Kidney epithelial cell (primary cell): Measurements from ENCODE around the gene FBLN2. TPM values are rescaled to one million over a fixed set of nuclear protein-coding genes. Genes with fewer than 3 reads are reported as not detected.

ENCODE experiments used
- DNase-seq: peaks from one replicate; pipeline ENCODE4 v3.0.0-alpha.2; 2010; ENCODE audit warnings: low read depth
- H3K27me3 ChIP-seq: 2 replicates; pipeline ENCODE4 v1.6.0; 2011; ENCODE audit warnings: low read length; ENCODE audit not compliant: control insufficient read depth, insufficient read depth
- H3K36me3 ChIP-seq: 2 replicates; pipeline ENCODE4 v1.5.1; 2011; ENCODE audit warnings: low read length; ENCODE audit not compliant: control insufficient read depth, insufficient read depth
- H3K4me3 ChIP-seq: 2 replicates; pipeline ENCODE4 v1.5.1; 2011; ENCODE audit warnings: low read depth, mild to moderate bottlenecking, control low read depth, low read length
- total RNA-seq: library from RNA; depleted of rRNA; stranded (reverse); fragments of >200 nt; gene quantifications from 2 replicates; pipeline ENCODE4 v1.2.3, GENCODE V29; 2015
- TF ChIP-seq, protein P1 (sequence below): IDR thresholded peaks from 2 replicates; pipeline ENCODE4 v1.5.1; 2011; ENCODE audit warnings: mild to moderate bottlenecking, moderate library complexity, low read length, control low read depth, inconsistent platforms; ENCODE audit not compliant: insufficient read depth, poor library complexity, severe bottlenecking

The FBLN2 gene
- total RNA-seq, 1 donor from 2014 or later = 6.7 TPM

DNA sequence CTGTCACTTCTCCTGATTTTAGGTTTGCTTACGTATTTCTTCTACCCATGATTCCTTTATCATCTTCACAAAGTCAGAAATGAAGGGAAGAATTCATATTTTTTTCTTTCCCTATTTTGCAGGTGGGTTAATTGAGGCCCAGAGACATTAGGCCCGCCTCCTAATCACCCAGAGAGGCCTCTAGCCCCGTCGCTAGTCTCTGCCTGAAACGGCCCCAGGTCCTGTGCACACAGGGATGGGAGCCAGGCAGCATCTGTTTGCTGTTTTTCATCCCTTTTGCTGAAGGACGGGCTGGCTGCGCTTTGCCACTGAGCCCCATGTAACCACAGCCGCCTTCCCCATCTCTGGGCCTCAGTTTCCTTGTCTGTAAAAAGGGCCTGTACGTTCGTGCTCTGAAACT lies 135.9 kb downstream of the FBLN2 start:
- TF ChIP-seq, protein P1, sequence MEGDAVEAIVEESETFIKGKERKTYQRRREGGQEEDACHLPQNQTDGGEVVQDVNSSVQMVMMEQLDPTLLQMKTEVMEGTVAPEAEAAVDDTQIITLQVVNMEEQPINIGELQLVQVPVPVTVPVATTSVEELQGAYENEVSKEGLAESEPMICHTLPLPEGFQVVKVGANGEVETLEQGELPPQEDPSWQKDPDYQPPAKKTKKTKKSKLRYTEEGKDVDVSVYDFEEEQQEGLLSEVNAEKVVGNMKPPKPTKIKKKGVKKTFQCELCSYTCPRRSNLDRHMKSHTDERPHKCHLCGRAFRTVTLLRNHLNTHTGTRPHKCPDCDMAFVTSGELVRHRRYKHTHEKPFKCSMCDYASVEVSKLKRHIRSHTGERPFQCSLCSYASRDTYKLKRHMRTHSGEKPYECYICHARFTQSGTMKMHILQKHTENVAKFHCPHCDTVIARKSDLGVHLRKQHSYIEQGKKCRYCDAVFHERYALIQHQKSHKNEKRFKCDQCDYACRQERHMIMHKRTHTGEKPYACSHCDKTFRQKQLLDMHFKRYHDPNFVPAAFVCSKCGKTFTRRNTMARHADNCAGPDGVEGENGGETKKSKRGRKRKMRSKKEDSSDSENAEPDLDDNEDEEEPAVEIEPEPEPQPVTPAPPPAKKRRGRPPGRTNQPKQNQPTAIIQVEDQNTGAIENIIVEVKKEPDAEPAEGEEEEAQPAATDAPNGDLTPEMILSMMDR = no peak
- H3K27me3 ChIP-seq = peaks cover 4% of the 10 kb centered on the region
- no peak overlapping the region for H3K4me3 ChIP-seq
- H3K36me3 ChIP-seq = no peaks in the 10 kb centered on the region
- no peak for DNase-seq

DNA sequence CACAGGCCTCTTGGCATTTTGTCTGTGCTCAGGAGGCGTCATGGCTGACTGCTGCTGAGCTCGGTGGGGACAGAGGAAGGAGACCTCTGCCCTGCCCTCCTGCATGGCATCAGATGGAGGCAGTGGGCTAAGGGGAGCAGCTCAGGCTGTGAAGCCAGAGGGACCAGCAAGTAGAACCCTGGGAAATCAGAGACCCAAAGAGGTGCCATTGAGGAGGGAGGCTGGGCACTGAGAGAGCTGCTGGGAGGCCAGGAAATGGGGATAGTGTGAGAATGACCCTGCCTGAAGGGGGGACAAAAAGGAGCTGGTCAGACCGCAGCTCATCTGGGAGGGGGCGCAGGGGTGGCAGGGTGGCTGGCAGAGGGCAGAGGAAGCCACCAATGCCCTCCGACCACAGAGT lies 136.8 kb downstream of the FBLN2 start:
- Histone ChIP-seq H3K27me3 (peaks cover 4% of the 10 kb centered on the region), H3K4me3 (no peak overlapping the region), H3K36me3 (no peaks in the 10 kb centered on the region)
- no peak for DNase-seq
- TF ChIP-seq, protein P1 = no peak

DNA sequence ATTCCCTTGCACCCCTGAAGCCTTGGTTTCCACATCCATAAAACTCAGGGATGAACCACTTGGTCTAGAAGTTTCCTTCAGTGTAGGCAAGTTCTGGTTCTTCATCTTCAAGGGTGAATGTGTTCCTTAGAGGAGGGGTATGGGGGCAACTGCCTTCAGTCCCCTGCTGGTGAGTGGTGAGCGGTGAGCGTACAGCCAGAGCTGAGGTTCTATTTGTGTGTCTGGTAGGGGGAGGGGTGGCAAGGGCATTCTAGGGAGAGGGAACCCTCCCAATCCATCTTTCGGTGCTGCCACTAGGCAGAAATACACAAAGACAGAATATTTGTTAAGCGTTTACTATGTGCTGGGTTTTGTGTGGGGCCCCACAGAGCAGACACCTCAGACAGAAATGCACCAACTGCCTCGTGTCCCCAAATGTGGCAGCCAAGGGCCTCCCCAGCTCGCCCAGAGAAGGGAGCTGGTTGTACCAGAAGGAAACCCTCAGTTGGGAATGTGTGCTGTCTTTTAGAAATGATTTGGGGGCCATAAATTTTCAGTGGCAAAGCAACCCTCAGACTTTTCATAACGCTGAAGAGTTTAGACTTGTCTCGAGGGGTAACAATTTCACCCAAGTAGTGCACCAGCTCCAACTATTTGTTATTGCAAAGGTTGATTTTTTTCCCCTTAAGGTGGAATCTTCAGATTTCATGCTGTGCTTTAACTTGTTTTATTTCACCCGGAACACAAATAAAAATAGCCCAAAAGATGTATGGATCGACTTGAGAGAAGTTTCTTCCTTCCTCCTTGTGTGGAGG lies 137.6 kb downstream of the FBLN2 start:
- peaks cover 4% of the 10 kb centered on the region for H3K27me3 ChIP-seq
- H3K36me3 ChIP-seq = no peaks in the 10 kb centered on the region
- H3K4me3 ChIP-seq = no peak overlapping the region
- TF ChIP-seq, protein P1 = no peak
- no peak for DNase-seq

DNA sequence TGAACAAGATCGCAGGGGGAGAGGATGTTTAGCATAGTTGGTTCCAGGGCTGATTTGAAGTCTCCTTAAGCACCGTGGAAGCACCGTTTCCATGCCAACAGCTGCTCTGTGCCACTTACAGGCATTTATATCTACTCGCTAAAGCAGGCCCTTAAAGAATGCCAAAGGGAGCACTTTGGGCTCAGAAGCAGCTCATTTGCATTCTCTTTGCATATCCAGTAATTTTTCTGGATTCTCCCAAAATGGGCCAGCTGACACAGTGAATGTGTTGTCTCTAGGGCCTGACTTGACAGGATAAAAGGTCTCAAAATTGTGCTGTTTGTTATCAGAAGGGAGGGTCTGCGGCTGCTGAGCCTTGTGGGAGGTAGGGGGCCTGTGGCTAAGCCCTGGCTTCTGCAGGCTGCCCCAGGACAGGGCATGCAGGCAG lies 138.6 kb downstream of the FBLN2 start:
- no peak for DNase-seq
- Histone ChIP-seq H3K27me3 (peaks cover 4% of the 10 kb centered on the region), H3K36me3 (no peaks in the 10 kb centered on the region), H3K4me3 (no peak overlapping the region)
- TF ChIP-seq, protein P1 = no peak

Other genes with a start within 250 kb of the FBLN2 start
- 36.2 and 43.3 TPM in 2 replicates for gene NUP210, start 128.8 kb upstream of the FBLN2 start, total RNA-seq
- gene HDAC11, start 68.8 kb upstream of the FBLN2 start, total RNA-seq = 14.3 and 17.3 TPM in 2 replicates